Right lung (tissue), 5 donors: ENCODE data around the gene TASOR2. TPM values are rescaled to one million over a fixed set of nuclear protein-coding genes. Genes with fewer than 3 reads are reported as not detected.

ENCODE experiments used
- DNase-seq, 2 donors: peaks; one replicate each; pipeline ENCODE4 v3.0.0-alpha.2; 2013
- polyA plus RNA-seq, 5 donors: library from polyadenylated mRNA; unstranded; fragments of 120-200 nt; gene quantifications; one replicate each; pipeline versions ENCODE4 v1.2.1 to v1.2.3, GENCODE V29; 2013; ENCODE audit warnings: inconsistent platforms in 1 of 5, low replicate concordance in 1 of 5; ENCODE audit not compliant: insufficient read length in 5 of 5, insufficient read depth in 1 of 5

TASOR2 gene
- polyA plus RNA-seq, 5 donors: 30.8 to 43.5 (median 39.2) TPM

GRCh38 chr10:5655121-5655520, 29.5 kb upstream of the TASOR2 start:
- DNase-seq: no peak

GRCh38 chr10:5656737-5657579, 27.7 kb upstream of the TASOR2 start:
- no peak for DNase-seq

- DNase-seq: no peak
Measured at GRCh38 chr10:5658871-5659618, 25.6 kb upstream of the TASOR2 start.

GRCh38 chr10:5659702-5660528, 24.7 kb upstream of the TASOR2 start:
- DNase-seq: no peak

GRCh38 chr10:5661043-5661442, 23.6 kb upstream of the TASOR2 start:
- no peak for DNase-seq

GRCh38 chr10:5662708-5663579, 21.7 kb upstream of the TASOR2 start:
- no peak for DNase-seq

GRCh38 chr10:5663692-5664427, 20.8 kb upstream of the TASOR2 start:
- DNase-seq: no peak

GRCh38 chr10:5665373-5666007, 19.1 kb upstream of the TASOR2 start:
- DNase-seq: no peak

- peak; percentile 48 to 59 for DNase-seq
Measured at GRCh38 chr10:5666008-5666840, 18.4 kb upstream of the TASOR2 start, which contains the start of gene ASB13. Gene ASB13, minus strand, starts transcription at chr10:5666595. Its CDS starts 44 bp downstream, at chr10:5666551.

GRCh38 chr10:5666841-5667630, 17.6 kb upstream of the TASOR2 start:
- no peak for DNase-seq

- DNase-seq: no peak
Measured at GRCh38 chr10:5668429-5668828, 16.2 kb upstream of the TASOR2 start.

GRCh38 chr10:5669604-5670003, 15.0 kb upstream of the TASOR2 start:
- no peak for DNase-seq

- no peak for DNase-seq
Measured at GRCh38 chr10:5670662-5671375, 13.8 kb upstream of the TASOR2 start.

GRCh38 chr10:5678397-5679036, 6.1 kb upstream of the TASOR2 start:
- no peak for DNase-seq

- DNase-seq: no peak
Measured at GRCh38 chr10:5679037-5679435, 5.6 kb upstream of the TASOR2 start.

- no peak for DNase-seq
Measured at GRCh38 chr10:5679606-5680005, 5.0 kb upstream of the TASOR2 start.

GRCh38 chr10:5681930-5682329, 2.7 kb upstream of the TASOR2 start:
- DNase-seq: no peak
